ENCODE data around the gene C18orf54. TPM values are rescaled to one million over a fixed set of nuclear protein-coding genes. Genes with fewer than 3 reads are reported as not detected.
"Not testable (repeated sequence)": the region's sequence is repeated elsewhere in the genome, so short reads cannot be mapped to it uniquely, and the experiment has no call there.

Gene C18orf54
- total and polyA plus RNA-seq, 2 donors (not counting 1 experiment from before 2014, with no cell fraction given), result 0.60 to 4.8 TPM

- WGBS (ENCODE audit: insufficient coverage), result 80% methylated on average over 2 of the region's 8 CpGs
- TF ChIP-seq EZH2 (IDR thresholded peaks at IDR 0.05; ENCODE audit: borderline replicate concordance, insufficient read depth, low read depth, low read length, poor library complexity, severe bottlenecking), result no peak
- TF ChIP-seq, protein P1, sequence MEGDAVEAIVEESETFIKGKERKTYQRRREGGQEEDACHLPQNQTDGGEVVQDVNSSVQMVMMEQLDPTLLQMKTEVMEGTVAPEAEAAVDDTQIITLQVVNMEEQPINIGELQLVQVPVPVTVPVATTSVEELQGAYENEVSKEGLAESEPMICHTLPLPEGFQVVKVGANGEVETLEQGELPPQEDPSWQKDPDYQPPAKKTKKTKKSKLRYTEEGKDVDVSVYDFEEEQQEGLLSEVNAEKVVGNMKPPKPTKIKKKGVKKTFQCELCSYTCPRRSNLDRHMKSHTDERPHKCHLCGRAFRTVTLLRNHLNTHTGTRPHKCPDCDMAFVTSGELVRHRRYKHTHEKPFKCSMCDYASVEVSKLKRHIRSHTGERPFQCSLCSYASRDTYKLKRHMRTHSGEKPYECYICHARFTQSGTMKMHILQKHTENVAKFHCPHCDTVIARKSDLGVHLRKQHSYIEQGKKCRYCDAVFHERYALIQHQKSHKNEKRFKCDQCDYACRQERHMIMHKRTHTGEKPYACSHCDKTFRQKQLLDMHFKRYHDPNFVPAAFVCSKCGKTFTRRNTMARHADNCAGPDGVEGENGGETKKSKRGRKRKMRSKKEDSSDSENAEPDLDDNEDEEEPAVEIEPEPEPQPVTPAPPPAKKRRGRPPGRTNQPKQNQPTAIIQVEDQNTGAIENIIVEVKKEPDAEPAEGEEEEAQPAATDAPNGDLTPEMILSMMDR (IDR thresholded peaks at IDR 0.05), result no peak
- no peak overlapping the region for H3K9ac ChIP-seq (ENCODE audit: low read length)
- H3K27me3 ChIP-seq (replicated peaks in 1 of 4; ENCODE audit: control extremely low read depth in 1 of 4, control insufficient read depth in 3 of 4, insufficient read depth in 4 of 4, low read length in 3 of 4), result no peaks in the 10 kb centered on the region
- intact Hi-C loops (cut with micrococcal nuclease), result no loop called here
- peaks cover 0 to 1% (median 0%) of the 10 kb centered on the region in 3 donors for H3K9me3 ChIP-seq (ENCODE audit: control extremely low read depth in 1 of 3, control insufficient read depth in 2 of 3, insufficient read depth in 1 of 3, low read length in 2 of 3)
- H3K4me3 ChIP-seq (ENCODE audit: control extremely low read depth in 1 of 5, extremely low read depth in 1 of 5, insufficient read depth in 1 of 5, low read depth in 2 of 5, low read length in 4 of 5), result no peak overlapping the region
- no peaks in the 10 kb centered on the region for H3K79me2 ChIP-seq (ENCODE audit: control insufficient read depth, insufficient read depth, low read length)
- no peaks in the 10 kb centered on the region for H4K20me1 ChIP-seq (ENCODE audit: control insufficient read depth, insufficient read depth, low read length, poor library complexity, severe bottlenecking)
- no peak overlapping the region for H3K27ac Mint-ChIP-seq
- H3K4me1 ChIP-seq (ENCODE audit: control insufficient read depth in 2 of 2, insufficient read depth in 2 of 2, low read length in 2 of 2), result no peaks in the 10 kb centered on the region
- POLR2A ChIA-PET, result no interaction called here
- H3K4me2 ChIP-seq (replicated peaks; ENCODE audit: low read depth, low read length, poor library complexity, severe bottlenecking), result no peak overlapping the region
- no peak overlapping the region for H3K27ac ChIP-seq (ENCODE audit: low read length in 2 of 2)
- no peak overlapping the region for H3K4me3 Mint-ChIP-seq
- ATAC-seq (ENCODE audit: low read depth) (no peak), DNase-seq (no peak)
- CTCF ChIA-PET, result interaction anchor here (0.9 to 1.3 kb wide), 2 partner anchors 10 kb away, joined by 3 to 5 read pairs; no protein-coding TSS in a partner anchor
- H2AFZ ChIP-seq (ENCODE audit: insufficient read depth, low read depth, low read length, poor library complexity, severe bottlenecking), result no peak overlapping the region
- H3K36me3 ChIP-seq (replicated peaks in 1 of 2; ENCODE audit: control extremely low read depth in 1 of 2, control insufficient read depth in 1 of 2, extremely low read depth in 1 of 2, insufficient read depth in 2 of 2, low read length in 1 of 2), result no peaks in the 10 kb centered on the region
- H3K27me3 Mint-ChIP-seq, result no peaks in the 10 kb centered on the region
- no peaks in the 10 kb centered on the region for H3K4me1 Mint-ChIP-seq
- no peaks in the 10 kb centered on the region for H3K9me3 Mint-ChIP-seq (ENCODE audit: insufficient read depth)
Measured at GRCh38 chr18:54382733-54383252, 25.1 kb downstream of the C18orf54 start.

- no peak for ATAC-seq (ENCODE audit: low read depth)
- intact Hi-C loops (cut with micrococcal nuclease), result no loop called here
- CTCF ChIA-PET, result no interaction called here
- peaks cover 6% of the 10 kb centered on the region for H3K27me3 Mint-ChIP-seq
- Histone ChIP-seq H3K36me3 (replicated peaks in 1 of 2; ENCODE audit: control extremely low read depth in 1 of 2, control insufficient read depth in 1 of 2, extremely low read depth in 1 of 2, insufficient read depth in 2 of 2, low read length in 1 of 2) (no peaks in the 10 kb centered on the region), H3K27ac (ENCODE audit: low read length in 2 of 2) (no peak overlapping the region), H3K4me2 (replicated peaks; ENCODE audit: low read depth, low read length, poor library complexity, severe bottlenecking) (no peak overlapping the region), H2AFZ (ENCODE audit: insufficient read depth, low read depth, low read length, poor library complexity, severe bottlenecking) (no peak overlapping the region), H3K9me3 (ENCODE audit: control extremely low read depth in 1 of 3, control insufficient read depth in 2 of 3, insufficient read depth in 1 of 3, low read length in 2 of 3) (peaks cover 0 to 1% (median 0%) of the 10 kb centered on the region in 3 donors), H3K4me1 (ENCODE audit: control insufficient read depth in 2 of 2, insufficient read depth in 2 of 2, low read length in 2 of 2) (no peaks in the 10 kb centered on the region), H3K4me3 (ENCODE audit: control extremely low read depth in 1 of 5, extremely low read depth in 1 of 5, insufficient read depth in 1 of 5, low read depth in 2 of 5, low read length in 4 of 5) (no peak overlapping the region), H3K9ac (ENCODE audit: low read length) (no peak overlapping the region), H4K20me1 (ENCODE audit: control insufficient read depth, insufficient read depth, low read length, poor library complexity, severe bottlenecking) (no peaks in the 10 kb centered on the region), H3K79me2 (ENCODE audit: control insufficient read depth, insufficient read depth, low read length) (no peaks in the 10 kb centered on the region), H3K27me3 (replicated peaks in 1 of 4; ENCODE audit: control extremely low read depth in 1 of 4, control insufficient read depth in 3 of 4, insufficient read depth in 4 of 4, low read length in 3 of 4) (no peaks in the 10 kb centered on the region)
- TF ChIP-seq EZH2 (IDR thresholded peaks at IDR 0.05; ENCODE audit: borderline replicate concordance, insufficient read depth, low read depth, low read length, poor library complexity, severe bottlenecking), result no peak
- TF ChIP-seq, protein P1 (IDR thresholded peaks at IDR 0.05), result no peak
- 100% methylated on average over 3 of the region's 4 CpGs for WGBS (ENCODE audit: insufficient coverage)
- no peaks in the 10 kb centered on the region for H3K9me3 Mint-ChIP-seq (ENCODE audit: insufficient read depth)
- POLR2A ChIA-PET, result no interaction called here
- no peaks in the 10 kb centered on the region for H3K4me1 Mint-ChIP-seq
- H3K27ac Mint-ChIP-seq, result no peak overlapping the region
- H3K4me3 Mint-ChIP-seq, result no peak overlapping the region
- no peak for DNase-seq
Measured at GRCh38 chr18:54386043-54386442, 28.3 kb downstream of the C18orf54 start.

- H3K4me3 Mint-ChIP-seq; H3K4me2 ChIP-seq (replicated peaks; ENCODE audit: low read depth, low read length, poor library complexity, severe bottlenecking); intact Hi-C loops (cut with micrococcal nuclease); H3K9ac ChIP-seq (ENCODE audit: low read length); H3K9me3 ChIP-seq (ENCODE audit: control extremely low read depth in 1 of 3, control insufficient read depth in 2 of 3, insufficient read depth in 1 of 3, low read length in 2 of 3); H3K4me1 Mint-ChIP-seq; H3K9me3 Mint-ChIP-seq (ENCODE audit: insufficient read depth); POLR2A ChIA-PET; H3K79me2 ChIP-seq (ENCODE audit: control insufficient read depth, insufficient read depth, low read length); H3K36me3 ChIP-seq (replicated peaks in 1 of 2; ENCODE audit: control extremely low read depth in 1 of 2, control insufficient read depth in 1 of 2, extremely low read depth in 1 of 2, insufficient read depth in 2 of 2, low read length in 1 of 2); DNase-seq; CTCF ChIA-PET; H3K4me3 ChIP-seq (ENCODE audit: control extremely low read depth in 1 of 5, extremely low read depth in 1 of 5, insufficient read depth in 1 of 5, low read depth in 2 of 5, low read length in 4 of 5); H2AFZ ChIP-seq (ENCODE audit: insufficient read depth, low read depth, low read length, poor library complexity, severe bottlenecking); ATAC-seq (ENCODE audit: low read depth); H3K27ac Mint-ChIP-seq; H3K27me3 ChIP-seq (replicated peaks in 1 of 4; ENCODE audit: control extremely low read depth in 1 of 4, control insufficient read depth in 3 of 4, insufficient read depth in 4 of 4, low read length in 3 of 4); H4K20me1 ChIP-seq (ENCODE audit: control insufficient read depth, insufficient read depth, low read length, poor library complexity, severe bottlenecking); H3K27me3 Mint-ChIP-seq; H3K4me1 ChIP-seq (ENCODE audit: control insufficient read depth in 2 of 2, insufficient read depth in 2 of 2, low read length in 2 of 2); H3K27ac ChIP-seq (ENCODE audit: low read length in 2 of 2): not testable (repeated sequence)
- WGBS (ENCODE audit: insufficient coverage), result 96% methylated on average over 21 of the region's 23 CpGs
Measured at GRCh38 chr18:54386800-54387495, 29.2 kb downstream of the C18orf54 start.
